ENCODE data around the gene CIT. TPM values are rescaled to one million over a fixed set of nuclear protein-coding genes. Genes with fewer than 3 reads are reported as not detected.
A peak's percentile ranks its signal among the peaks of the same experiment; 100 is the strongest.

CIT gene
- total and polyA plus RNA-seq, 10 of the 15 experiments (the other 5 are each of a cell fraction or from before 2014, with no cell fraction given), result 1.0 to 38.2 (median 14.9) TPM

DNA sequence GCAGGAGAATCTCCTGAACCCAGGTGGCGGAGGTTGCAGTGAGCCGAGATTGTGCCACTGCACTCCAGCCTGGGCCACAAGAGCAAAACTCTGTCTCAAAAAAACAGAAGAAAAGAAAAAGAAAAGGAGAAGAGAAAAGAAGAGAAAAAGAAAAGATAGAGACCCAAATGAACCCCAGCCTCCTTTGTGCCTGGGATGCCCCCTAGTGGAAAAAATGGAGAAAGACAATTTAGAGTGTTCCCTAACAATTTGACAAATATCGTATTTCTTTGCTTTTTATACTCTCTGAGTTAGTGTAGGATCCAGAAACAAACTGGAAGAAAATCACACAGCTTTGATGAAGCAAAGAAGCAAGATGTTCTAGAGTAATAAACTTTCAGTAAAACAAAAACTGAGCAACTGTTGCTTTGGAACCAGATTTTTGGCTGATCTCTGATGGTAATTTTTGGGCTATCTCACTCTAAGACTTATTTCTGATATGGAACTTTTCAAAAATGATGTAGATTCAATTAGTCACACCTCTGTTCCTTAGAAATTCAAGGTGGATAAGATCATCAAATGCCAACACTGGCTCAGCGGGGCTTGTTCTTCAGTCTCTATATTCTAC lies 227.8 kb downstream of the CIT start:
- Histone ChIP-seq H3K27me3 (replicated peaks in 1 of 2; ENCODE audit: control insufficient read depth in 2 of 2, insufficient read depth in 2 of 2, low read length in 1 of 2) (no peaks in the 10 kb centered on the region), H4K20me1 (ENCODE audit: control insufficient read depth, insufficient read depth) (no peaks in the 10 kb centered on the region), H2AFZ (ENCODE audit: control insufficient read depth, low read depth, low read length) (no peak overlapping the region), H3K79me2 (ENCODE audit: control insufficient read depth, insufficient read depth, low read length) (no peaks in the 10 kb centered on the region), H3K27ac (ENCODE audit: control insufficient read depth, insufficient read depth) (no peak overlapping the region), H3K9ac (ENCODE audit: control insufficient read depth, insufficient read depth, low read length) (no peak overlapping the region), H3K4me1 (ENCODE audit: control insufficient read depth, insufficient read depth, low read length) (no peaks in the 10 kb centered on the region), H3K9me3 (replicated peaks; ENCODE audit: control insufficient read depth, insufficient read depth, low read length) (no peaks in the 10 kb centered on the region; the same call in 2 of the 3 replicates), H3K36me3 (ENCODE audit: control insufficient read depth in 2 of 2, insufficient read depth in 2 of 2, low read length in 1 of 2) (no peaks in the 10 kb centered on the region), H3K4me3 (no peak overlapping the region), H3K4me2 (ENCODE audit: control insufficient read depth, insufficient read depth) (no peak overlapping the region)
- DNase-seq (ENCODE audit: low read depth, low spot score) (no peak), FAIRE-seq (peak; percentile 57), ATAC-seq (no peak)
- TF ChIP-seq, protein P1, sequence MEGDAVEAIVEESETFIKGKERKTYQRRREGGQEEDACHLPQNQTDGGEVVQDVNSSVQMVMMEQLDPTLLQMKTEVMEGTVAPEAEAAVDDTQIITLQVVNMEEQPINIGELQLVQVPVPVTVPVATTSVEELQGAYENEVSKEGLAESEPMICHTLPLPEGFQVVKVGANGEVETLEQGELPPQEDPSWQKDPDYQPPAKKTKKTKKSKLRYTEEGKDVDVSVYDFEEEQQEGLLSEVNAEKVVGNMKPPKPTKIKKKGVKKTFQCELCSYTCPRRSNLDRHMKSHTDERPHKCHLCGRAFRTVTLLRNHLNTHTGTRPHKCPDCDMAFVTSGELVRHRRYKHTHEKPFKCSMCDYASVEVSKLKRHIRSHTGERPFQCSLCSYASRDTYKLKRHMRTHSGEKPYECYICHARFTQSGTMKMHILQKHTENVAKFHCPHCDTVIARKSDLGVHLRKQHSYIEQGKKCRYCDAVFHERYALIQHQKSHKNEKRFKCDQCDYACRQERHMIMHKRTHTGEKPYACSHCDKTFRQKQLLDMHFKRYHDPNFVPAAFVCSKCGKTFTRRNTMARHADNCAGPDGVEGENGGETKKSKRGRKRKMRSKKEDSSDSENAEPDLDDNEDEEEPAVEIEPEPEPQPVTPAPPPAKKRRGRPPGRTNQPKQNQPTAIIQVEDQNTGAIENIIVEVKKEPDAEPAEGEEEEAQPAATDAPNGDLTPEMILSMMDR (IDR thresholded peaks at IDR 0.05 in 2 of 3, conservative IDR thresholded peaks at IDR 0.05 in 1 of 3; ENCODE audit: control insufficient read depth in 2 of 3, extremely low read depth in 1 of 3, insufficient read depth in 1 of 3, low read depth in 3 of 3, low read length in 3 of 3), result peak; percentile 61 to 69 (median 62)
- TF ChIP-seq, protein P2, sequence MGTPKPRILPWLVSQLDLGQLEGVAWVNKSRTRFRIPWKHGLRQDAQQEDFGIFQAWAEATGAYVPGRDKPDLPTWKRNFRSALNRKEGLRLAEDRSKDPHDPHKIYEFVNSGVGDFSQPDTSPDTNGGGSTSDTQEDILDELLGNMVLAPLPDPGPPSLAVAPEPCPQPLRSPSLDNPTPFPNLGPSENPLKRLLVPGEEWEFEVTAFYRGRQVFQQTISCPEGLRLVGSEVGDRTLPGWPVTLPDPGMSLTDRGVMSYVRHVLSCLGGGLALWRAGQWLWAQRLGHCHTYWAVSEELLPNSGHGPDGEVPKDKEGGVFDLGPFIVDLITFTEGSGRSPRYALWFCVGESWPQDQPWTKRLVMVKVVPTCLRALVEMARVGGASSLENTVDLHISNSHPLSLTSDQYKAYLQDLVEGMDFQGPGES (IDR thresholded peaks at IDR 0.05), result no peak
- TF ChIP-seq EZH2 (IDR thresholded peaks at IDR 0.05; ENCODE audit: borderline replicate concordance, control insufficient read depth, low read depth, low read length) (no peak), SMC3 (IDR thresholded peaks at IDR 0.05; ENCODE audit: borderline replicate concordance, low read length) (peak; percentile 33; the same call in 1 of the 2 replicates), NFYB (IDR thresholded peaks at IDR 0.05; ENCODE audit: insufficient read depth, low read depth, low read length) (no peak), MXI1 (IDR thresholded peaks at IDR 0.05; ENCODE audit: low read depth, low read length) (no peak), JUNB (IDR thresholded peaks at IDR 0.05) (no peak), RAD21 (IDR thresholded peaks at IDR 0.05; ENCODE audit: insufficient read depth, low read depth, low read length) (peak; percentile 67)
- BruUV-seq (replicated peaks), result no TSS peak
- 57% methylated on average over 4 of the region's 4 CpGs for WGBS (ENCODE audit: insufficient coverage, insufficient replicate concordance, low lambda C conversion rate, missing lambda C conversion rate)
- CTCF ChIA-PET, result interaction anchor here (0.8 to 3.5 kb wide), 15 partner anchors 10 to 613 kb away, joined by 3 to 23 read pairs (median 4); partner anchors contain the start of gene PRKAB1
- intact Hi-C loops (cut with micrococcal nuclease; ENCODE audit: unreplicated experiment) (loop anchor here (5.0 kb wide), 1 partner anchor 207 kb away; no protein-coding TSS in a partner anchor), in situ Hi-C loops (cut with MboI) (loop anchor here (5.0 kb wide), 1 partner anchor 202 kb away; no protein-coding TSS in a partner anchor)
- RAD21 ChIA-PET (ENCODE audit: unreplicated experiment), result interaction anchor here (2.0 kb wide), 1 partner anchor 18 kb away, joined by 6 read pairs; the partner anchor contains the start of gene PRKAB1
- POLR2A ChIA-PET, result no interaction called here
- SMC1A ChIA-PET (ENCODE audit: uncharacterized antibody, unreplicated experiment), result interaction anchor here (1.3 to 2.0 kb wide), 4 partner anchors 9 to 104 kb away, joined by 4 to 6 read pairs (median 5); no protein-coding TSS in a partner anchor
